ENCODE data around the gene DISP3. TPM values are rescaled to one million over a fixed set of nuclear protein-coding genes. Genes with fewer than 3 reads are reported as not detected.

DISP3 gene
- total RNA-seq, 1 experiment from 2014 or later, result 1.1 TPM

GRCh38 chr1:11504599-11504998 lies 25.6 kb downstream of the DISP3 start:
- intact Hi-C loops (cut with micrococcal nuclease; ENCODE audit: unreplicated experiment), result no loop called here
- H3K27me3 ChIP-seq (ENCODE audit: control insufficient read depth, insufficient read depth, low read length), result no peaks in the 10 kb centered on the region
- no peak for DNase-seq (ENCODE audit: low read depth, low spot score)
- in situ Hi-C loops (cut with HindIII; ENCODE audit: low pct_unique_long_range_greater_than_20kb, low sequenced_read_pairs), result no loop called here
- no peaks in the 10 kb centered on the region for H3K4me1 ChIP-seq (ENCODE audit: control insufficient read depth, insufficient read depth, low read length)
- ChIA-PET CTCF (no interaction called here), POLR2A (no interaction called here)
- H3K4me3 ChIP-seq (ENCODE audit: low read depth in 2 of 2, low read length in 2 of 2), result no peak overlapping the region
- BruUV-seq (replicated peaks), result no TSS peak
- peaks cover 33% of the 10 kb centered on the region for H3K9me3 ChIP-seq (ENCODE audit: control insufficient read depth, insufficient read depth, low read depth, low read length)
- TF ChIP-seq REST (IDR thresholded peaks at IDR 0.05; ENCODE audit: insufficient read depth in 1 of 2, low read depth in 2 of 2, low read length in 1 of 2) (no peak), POLR2AphosphoS5 (IDR thresholded peaks at IDR 0.05; ENCODE audit: low read depth, low read length) (no peak), SIN3A (IDR thresholded peaks at IDR 0.05; ENCODE audit: borderline replicate concordance, insufficient read depth, low read depth, low read length) (no peak), TCF7L2 (IDR thresholded peaks at IDR 0.05; ENCODE audit: low read depth, low read length) (no peak), CTCF (IDR thresholded peaks at IDR 0.05) (no peak)
- no peak overlapping the region for H3K27ac ChIP-seq (ENCODE audit: low read length)
- no peak for ATAC-seq
- no peaks in the 10 kb centered on the region for H3K36me3 ChIP-seq (ENCODE audit: control insufficient read depth, insufficient read depth, low read length)

GRCh38 chr1:11505591-11506538 lies 26.9 kb downstream of the DISP3 start:
- no peaks in the 10 kb centered on the region for H3K4me1 ChIP-seq (ENCODE audit: control insufficient read depth, insufficient read depth, low read length)
- H3K4me3 ChIP-seq (ENCODE audit: low read depth in 2 of 2, low read length in 2 of 2), result no peak overlapping the region
- TF ChIP-seq SIN3A (IDR thresholded peaks at IDR 0.05; ENCODE audit: borderline replicate concordance, insufficient read depth, low read depth, low read length) (no peak), REST (IDR thresholded peaks at IDR 0.05; ENCODE audit: insufficient read depth in 1 of 2, low read depth in 2 of 2, low read length in 1 of 2) (no peak)
- no peak overlapping the region for H3K27ac ChIP-seq (ENCODE audit: low read length)
- intact Hi-C loops (cut with micrococcal nuclease; ENCODE audit: unreplicated experiment) (no loop called here), in situ Hi-C loops (cut with HindIII; ENCODE audit: low pct_unique_long_range_greater_than_20kb, low sequenced_read_pairs) (no loop called here)
- ATAC-seq (no peak), DNase-seq (ENCODE audit: low read depth, low spot score) (no peak)
- POLR2A ChIA-PET, result interaction anchor here (0.6 kb wide), 1 partner anchor 307 kb away, joined by 3 read pairs; no protein-coding TSS in a partner anchor
- CTCF ChIA-PET, result no interaction called here
- no TSS peak for BruUV-seq (replicated peaks)
- H3K9me3 ChIP-seq (ENCODE audit: control insufficient read depth, insufficient read depth, low read depth, low read length), result peaks cover 33% of the 10 kb centered on the region
- H3K36me3 ChIP-seq (ENCODE audit: control insufficient read depth, insufficient read depth, low read length), result no peaks in the 10 kb centered on the region
- no peaks in the 10 kb centered on the region for H3K27me3 ChIP-seq (ENCODE audit: control insufficient read depth, insufficient read depth, low read length)
